Measurements from ENCODE around the gene HYKK. TPM values are rescaled to one million over a fixed set of nuclear protein-coding genes. Genes with fewer than 3 reads are reported as not detected.

The HYKK gene
- total RNA-seq, 1 experiment from 2014 or later, result 3.1 TPM

DNA sequence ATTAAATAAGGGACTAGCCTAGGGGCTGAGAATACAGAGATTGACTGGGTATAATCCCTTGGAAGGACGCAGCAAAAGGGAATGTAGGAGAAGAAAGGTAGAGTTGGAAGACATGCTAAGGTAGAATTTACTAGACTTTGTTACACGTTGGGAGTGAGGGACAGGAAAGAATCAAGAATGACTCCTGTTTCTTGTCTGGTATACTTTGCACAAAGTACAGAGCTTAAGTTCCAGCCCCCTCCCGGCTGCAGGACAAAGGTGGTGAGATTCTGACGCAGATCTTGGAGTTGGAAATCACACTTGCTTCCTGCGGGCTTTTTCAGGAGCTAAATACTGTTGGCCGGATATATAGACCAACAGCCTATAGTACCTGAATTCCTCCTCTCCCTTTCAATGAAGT lies 895 bp downstream of the HYKK start:
- H4K5ac ChIP-seq (ENCODE audit: insufficient read length, low read depth, low read length), result no peak overlapping the region
- H4K8ac ChIP-seq (replicated peaks; ENCODE audit: insufficient read length, low read depth, low read length), result no peak overlapping the region
- H3K14ac ChIP-seq (ENCODE audit: insufficient read depth, low read length), result no peak overlapping the region
- no peak overlapping the region for H3K18ac ChIP-seq (ENCODE audit: insufficient read length, low read depth, low read length)
- no peak overlapping the region for H2AK5ac ChIP-seq (ENCODE audit: insufficient read length, low read length)
- no peak overlapping the region for H3K9ac ChIP-seq (ENCODE audit: extremely low read depth, insufficient read length, low read length)
- peak overlapping the region; percentile 95 for H3K4me2 ChIP-seq (ENCODE audit: insufficient read depth, insufficient read length, low read length)
- no peak overlapping the region for H2AFZ ChIP-seq (ENCODE audit: low read length)
- H4K20me1 ChIP-seq (ENCODE audit: control insufficient read depth, insufficient read depth, insufficient read length), result no peaks in the 10 kb centered on the region
- H3K9me3 ChIP-seq (ENCODE audit: control insufficient read depth, low read depth, low read length), result no peaks in the 10 kb centered on the region
- H3K27me3 ChIP-seq (ENCODE audit: insufficient read depth, low read length), result peaks cover 5% of the 10 kb centered on the region; the same call in 1 of the 2 replicates
- TF ChIP-seq, protein P1, sequence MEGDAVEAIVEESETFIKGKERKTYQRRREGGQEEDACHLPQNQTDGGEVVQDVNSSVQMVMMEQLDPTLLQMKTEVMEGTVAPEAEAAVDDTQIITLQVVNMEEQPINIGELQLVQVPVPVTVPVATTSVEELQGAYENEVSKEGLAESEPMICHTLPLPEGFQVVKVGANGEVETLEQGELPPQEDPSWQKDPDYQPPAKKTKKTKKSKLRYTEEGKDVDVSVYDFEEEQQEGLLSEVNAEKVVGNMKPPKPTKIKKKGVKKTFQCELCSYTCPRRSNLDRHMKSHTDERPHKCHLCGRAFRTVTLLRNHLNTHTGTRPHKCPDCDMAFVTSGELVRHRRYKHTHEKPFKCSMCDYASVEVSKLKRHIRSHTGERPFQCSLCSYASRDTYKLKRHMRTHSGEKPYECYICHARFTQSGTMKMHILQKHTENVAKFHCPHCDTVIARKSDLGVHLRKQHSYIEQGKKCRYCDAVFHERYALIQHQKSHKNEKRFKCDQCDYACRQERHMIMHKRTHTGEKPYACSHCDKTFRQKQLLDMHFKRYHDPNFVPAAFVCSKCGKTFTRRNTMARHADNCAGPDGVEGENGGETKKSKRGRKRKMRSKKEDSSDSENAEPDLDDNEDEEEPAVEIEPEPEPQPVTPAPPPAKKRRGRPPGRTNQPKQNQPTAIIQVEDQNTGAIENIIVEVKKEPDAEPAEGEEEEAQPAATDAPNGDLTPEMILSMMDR (conservative IDR thresholded peaks at IDR 0.05), result no peak
- no peak overlapping the region for H2BK20ac ChIP-seq (ENCODE audit: low read depth, low read length, poor library complexity, severe bottlenecking)
- no peaks in the 10 kb centered on the region for H3K79me2 ChIP-seq (ENCODE audit: insufficient read depth, low read length)
- H2BK5ac ChIP-seq (ENCODE audit: insufficient read length, low read length), result no peak overlapping the region
- H3K4ac ChIP-seq (ENCODE audit: low read depth, low read length), result no peak overlapping the region
- H3K23me2 ChIP-seq (ENCODE audit: insufficient read length, low read depth, low read length, poor library complexity, severe bottlenecking), result peaks cover 10% of the 10 kb centered on the region
- H3K27ac ChIP-seq (ENCODE audit: insufficient read length, low read depth, low read length), result no peak overlapping the region
- no peak overlapping the region for H3T11ph ChIP-seq (ENCODE audit: low read length)
- no peak overlapping the region for H3K56ac ChIP-seq (ENCODE audit: insufficient read length, low read depth, low read length)
- H3K23ac ChIP-seq (ENCODE audit: insufficient read length, low read depth, low read length), result no peak overlapping the region
- no peaks in the 10 kb centered on the region for H3K79me1 ChIP-seq (ENCODE audit: insufficient read depth, low read depth, low read length, poor library complexity, severe bottlenecking)
- no peak overlapping the region for H4K91ac ChIP-seq (ENCODE audit: insufficient read length, low read depth, low read length)
- Mint-ChIP-seq H3K4me3 (peak overlapping the region; percentile 71 to 91), H3K36me3 (ENCODE audit: insufficient read depth in 1 of 3, low read depth in 3 of 3) (no peaks in the 10 kb centered on the region), H3K27me3 (ENCODE audit: low read depth) (peaks cover 28% of the 10 kb centered on the region), H3K9me3 (peaks cover 0 to 5% of the 10 kb centered on the region in 2 experiments; a peak in 3 of 5 replicates), H3K4me1 (peaks cover 8 to 9% of the 10 kb centered on the region in 2 experiments), H3K27ac (no peak overlapping the region)
- no peak for DNase-seq
- H2BK120ac ChIP-seq (ENCODE audit: low read depth, low read length, poor library complexity, severe bottlenecking), result no peak overlapping the region
- no CpG with 5 or more reads among the region's 6 CpGs for WGBS (ENCODE audit: extremely low coverage, insufficient read length, low lambda C conversion rate)
- no peak overlapping the region for H2BK15ac ChIP-seq (ENCODE audit: low read depth, low read length)
- H3K4me1 ChIP-seq (ENCODE audit: insufficient read depth, low read length), result no peaks in the 10 kb centered on the region; the same call in 1 of the 2 replicates
- no peak overlapping the region for H2BK12ac ChIP-seq (ENCODE audit: insufficient read length, low read depth, low read length)
